OCI-LY1 (cell line): ENCODE measurements around the gene C1orf226.

Experiments
- H2AFZ ChIP-seq: fragments of 200-600 bp; sonication (generic), shearing (Covaris generic); 2 replicates; pipeline ENCODE4 v1.6.0; 2014; ENCODE audit warnings: antibody characterized with exemption, mild to moderate bottlenecking, low read length
- H3F3A ChIP-seq: fragments of 200-600 bp; sonication (generic), shearing (Covaris generic); 2 replicates; pipeline ENCODE4 v1.6.0; 2014; ENCODE audit warnings: mild to moderate bottlenecking, antibody characterized with exemption, low read length, moderate library complexity; ENCODE audit not compliant: insufficient read depth
- H3K27ac ChIP-seq: fragments of 200-600 bp; sonication (generic); 2 replicates; pipeline ENCODE4 v1.5.1; 2014; ENCODE audit warnings: low read length, mixed run types, mild to moderate bottlenecking, low read depth; ENCODE audit not compliant: poor library complexity, severe bottlenecking
- H3K27me3 ChIP-seq: fragments of 200-600 bp; sonication (generic); 2 replicates; pipeline ENCODE4 v1.6.0; 2014; ENCODE audit warnings: antibody characterized with exemption, mild to moderate bottlenecking, low read length, moderate library complexity; ENCODE audit not compliant: insufficient read depth
- H3K36me3 ChIP-seq: fragments of 200-600 bp; sonication (generic); 2 replicates; pipeline ENCODE4 v1.6.1; 2014; ENCODE audit warnings: mild to moderate bottlenecking, antibody characterized with exemption, low read length, moderate library complexity, mixed read lengths; ENCODE audit not compliant: insufficient read depth
- H3K4me1 ChIP-seq: fragments of 200-600 bp; sonication (generic); 2 replicates; pipeline ENCODE4 v1.5.1; 2014; ENCODE audit warnings: mild to moderate bottlenecking, low read length, moderate library complexity; ENCODE audit not compliant: insufficient read depth, severe bottlenecking
- H3K4me2 ChIP-seq: fragments of 200-600 bp; sonication (generic), shearing (Covaris generic); 2 replicates; pipeline ENCODE4 v1.6.1; 2014; ENCODE audit warnings: low read length
- H3K4me3 ChIP-seq: fragments of 200-600 bp; sonication (generic); 2 replicates; pipeline ENCODE4 v1.5.1; 2014; ENCODE audit warnings: low read length, low read depth, mild to moderate bottlenecking, mixed read lengths; ENCODE audit not compliant: poor library complexity, severe bottlenecking
- H3K79me2 ChIP-seq: fragments of 200-600 bp; shearing (Covaris generic); 2 replicates; pipeline ENCODE4 v1.6.1; 2016; ENCODE audit warnings: mixed run types, low read length, mixed read lengths; ENCODE audit not compliant: insufficient read depth
- H3K9ac ChIP-seq: fragments of 200-600 bp; sonication (generic), shearing (Covaris generic); 2 replicates; pipeline ENCODE4 v1.6.1; 2014; ENCODE audit warnings: mild to moderate bottlenecking, low read length, mixed read lengths
- H3K9me2 ChIP-seq: fragments of 200-600 bp; sonication (generic), shearing (Covaris generic); 2 replicates; pipeline ENCODE4 v1.6.1; 2014; ENCODE audit warnings: low read depth, mild to moderate bottlenecking, low read length, mixed read lengths
- H3K9me3 ChIP-seq: fragments of 200-600 bp; shearing (Covaris generic); 2 replicates; pipeline ENCODE4 v1.6.1; 2014; ENCODE audit warnings: low read length, mixed read lengths
- H4K20me1 ChIP-seq: fragments of 200-600 bp; sonication (generic), shearing (Covaris generic); 2 replicates; pipeline ENCODE4 v1.6.0; 2016; ENCODE audit warnings: mild to moderate bottlenecking, low read length; ENCODE audit not compliant: insufficient read depth
- EZH2 ChIP-seq: fragments of 200-600 bp; sonication (generic), shearing (Covaris generic); IDR thresholded peaks from 2 replicates; pipeline ENCODE4 v1.8.0; 2017; ENCODE audit warnings: borderline replicate concordance, mixed run types, mild to moderate bottlenecking, antibody characterized with exemption, low read length, moderate library complexity, mixed read lengths
- TF ChIP-seq, protein P1 (sequence below): fragments of 200-600 bp; sonication (generic), shearing (Covaris generic); IDR thresholded peaks from 2 replicates; pipeline ENCODE4 v1.5.1; 2017; ENCODE audit warnings: mild to moderate bottlenecking, antibody characterized with exemption, low read length, moderate library complexity, mixed read lengths

The C1orf226 gene

GRCh38 chr1:162405800-162406199 lies 24.3 kb downstream of the C1orf226 start:
- Histone ChIP-seq H3K4me2 (no peak overlapping the region), H3F3A (no peaks in the 10 kb centered on the region), H3K9me3 (no peaks in the 10 kb centered on the region), H3K27me3 (no peaks in the 10 kb centered on the region), H3K9me2 (no peaks in the 10 kb centered on the region), H3K79me2 (no peaks in the 10 kb centered on the region), H2AFZ (no peak overlapping the region), H3K27ac (no peak overlapping the region), H3K9ac (no peak overlapping the region), H4K20me1 (no peaks in the 10 kb centered on the region), H3K36me3 (no peaks in the 10 kb centered on the region), H3K4me3 (no peak overlapping the region), H3K4me1 (no peaks in the 10 kb centered on the region)
- TF ChIP-seq EZH2: no peak
- TF ChIP-seq, protein P1, sequence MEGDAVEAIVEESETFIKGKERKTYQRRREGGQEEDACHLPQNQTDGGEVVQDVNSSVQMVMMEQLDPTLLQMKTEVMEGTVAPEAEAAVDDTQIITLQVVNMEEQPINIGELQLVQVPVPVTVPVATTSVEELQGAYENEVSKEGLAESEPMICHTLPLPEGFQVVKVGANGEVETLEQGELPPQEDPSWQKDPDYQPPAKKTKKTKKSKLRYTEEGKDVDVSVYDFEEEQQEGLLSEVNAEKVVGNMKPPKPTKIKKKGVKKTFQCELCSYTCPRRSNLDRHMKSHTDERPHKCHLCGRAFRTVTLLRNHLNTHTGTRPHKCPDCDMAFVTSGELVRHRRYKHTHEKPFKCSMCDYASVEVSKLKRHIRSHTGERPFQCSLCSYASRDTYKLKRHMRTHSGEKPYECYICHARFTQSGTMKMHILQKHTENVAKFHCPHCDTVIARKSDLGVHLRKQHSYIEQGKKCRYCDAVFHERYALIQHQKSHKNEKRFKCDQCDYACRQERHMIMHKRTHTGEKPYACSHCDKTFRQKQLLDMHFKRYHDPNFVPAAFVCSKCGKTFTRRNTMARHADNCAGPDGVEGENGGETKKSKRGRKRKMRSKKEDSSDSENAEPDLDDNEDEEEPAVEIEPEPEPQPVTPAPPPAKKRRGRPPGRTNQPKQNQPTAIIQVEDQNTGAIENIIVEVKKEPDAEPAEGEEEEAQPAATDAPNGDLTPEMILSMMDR: no peak

GRCh38 chr1:162406811-162407210 lies 25.3 kb downstream of the C1orf226 start:
- no peaks in the 10 kb centered on the region for H3K27me3 ChIP-seq
- H4K20me1 ChIP-seq: no peaks in the 10 kb centered on the region
- H3K27ac ChIP-seq: no peak overlapping the region
- no peak overlapping the region for H2AFZ ChIP-seq
- H3K4me1 ChIP-seq: no peaks in the 10 kb centered on the region
- H3K9me2 ChIP-seq: no peaks in the 10 kb centered on the region
- no peaks in the 10 kb centered on the region for H3K36me3 ChIP-seq
- no peaks in the 10 kb centered on the region for H3K79me2 ChIP-seq
- no peaks in the 10 kb centered on the region for H3F3A ChIP-seq
- TF ChIP-seq EZH2: no peak
- TF ChIP-seq, protein P1: no peak
- no peak overlapping the region for H3K4me3 ChIP-seq
- H3K4me2 ChIP-seq: no peak overlapping the region
- H3K9me3 ChIP-seq: no peaks in the 10 kb centered on the region
- H3K9ac ChIP-seq: no peak overlapping the region

DNA sequence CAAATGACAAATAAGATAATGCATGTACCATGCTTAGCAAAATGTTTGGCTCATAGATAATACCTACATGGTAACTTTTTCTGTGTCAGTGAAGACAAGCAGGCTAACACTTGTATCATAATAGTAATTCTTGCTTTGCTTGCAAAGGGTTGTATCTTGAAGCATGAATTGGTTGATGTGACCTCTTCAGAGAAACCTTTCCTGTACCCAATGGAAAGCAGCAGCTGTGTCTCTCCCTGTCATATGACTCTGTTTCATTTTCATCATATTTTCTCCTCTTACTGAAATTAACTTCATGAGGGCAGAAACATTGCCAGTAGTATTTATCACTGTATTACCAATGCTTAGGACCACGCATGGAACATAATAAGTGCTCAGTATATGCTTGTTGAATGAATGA lies 26.0 kb downstream of the C1orf226 start:
- Histone ChIP-seq H4K20me1 (no peaks in the 10 kb centered on the region), H3K27ac (no peak overlapping the region), H3K4me2 (no peak overlapping the region)

More for the DNA sequence above, 26.0 kb downstream of the C1orf226 start:
- Histone ChIP-seq H3K9me2 (no peaks in the 10 kb centered on the region), H3F3A (no peaks in the 10 kb centered on the region), H3K36me3 (no peaks in the 10 kb centered on the region), H3K4me1 (no peaks in the 10 kb centered on the region), H3K9me3 (no peaks in the 10 kb centered on the region), H2AFZ (no peak overlapping the region), H3K79me2 (no peaks in the 10 kb centered on the region), H3K9ac (no peak overlapping the region), H3K4me3 (no peak overlapping the region), H3K27me3 (no peaks in the 10 kb centered on the region)
- TF ChIP-seq EZH2: no peak
- TF ChIP-seq, protein P1: no peak
